ENCODE measurements around the gene RYR1.

The RYR1 gene

DNA sequence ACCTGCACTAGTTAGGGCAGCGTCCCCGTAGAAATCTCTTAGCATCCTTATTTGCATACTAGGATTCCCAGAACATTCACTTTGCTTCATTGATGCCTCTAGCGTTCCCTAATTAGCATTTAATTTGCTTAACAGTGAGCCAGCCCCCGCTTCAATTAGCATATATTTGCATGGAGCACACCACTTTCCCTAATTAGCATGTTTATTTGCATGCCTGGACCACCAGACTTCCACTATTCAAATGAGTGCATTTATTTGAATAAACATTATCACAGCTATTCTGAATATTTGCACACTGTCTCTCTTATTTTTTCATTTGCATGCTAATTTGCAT, 69.6 kb downstream of the RYR1 start:
- no peak overlapping the region for H3K4me3 ChIP-seq (ENCODE audit: low read depth in 1 of 2, low read length in 1 of 2)
- no peaks in the 10 kb centered on the region for H3K36me3 ChIP-seq
- TF ChIP-seq, protein P1, sequence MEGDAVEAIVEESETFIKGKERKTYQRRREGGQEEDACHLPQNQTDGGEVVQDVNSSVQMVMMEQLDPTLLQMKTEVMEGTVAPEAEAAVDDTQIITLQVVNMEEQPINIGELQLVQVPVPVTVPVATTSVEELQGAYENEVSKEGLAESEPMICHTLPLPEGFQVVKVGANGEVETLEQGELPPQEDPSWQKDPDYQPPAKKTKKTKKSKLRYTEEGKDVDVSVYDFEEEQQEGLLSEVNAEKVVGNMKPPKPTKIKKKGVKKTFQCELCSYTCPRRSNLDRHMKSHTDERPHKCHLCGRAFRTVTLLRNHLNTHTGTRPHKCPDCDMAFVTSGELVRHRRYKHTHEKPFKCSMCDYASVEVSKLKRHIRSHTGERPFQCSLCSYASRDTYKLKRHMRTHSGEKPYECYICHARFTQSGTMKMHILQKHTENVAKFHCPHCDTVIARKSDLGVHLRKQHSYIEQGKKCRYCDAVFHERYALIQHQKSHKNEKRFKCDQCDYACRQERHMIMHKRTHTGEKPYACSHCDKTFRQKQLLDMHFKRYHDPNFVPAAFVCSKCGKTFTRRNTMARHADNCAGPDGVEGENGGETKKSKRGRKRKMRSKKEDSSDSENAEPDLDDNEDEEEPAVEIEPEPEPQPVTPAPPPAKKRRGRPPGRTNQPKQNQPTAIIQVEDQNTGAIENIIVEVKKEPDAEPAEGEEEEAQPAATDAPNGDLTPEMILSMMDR (IDR thresholded peaks at IDR 0.05), result no peak
- H3K27me3 ChIP-seq, result no peaks in the 10 kb centered on the region
- H3K27ac ChIP-seq, result no peak overlapping the region
- no peaks in the 10 kb centered on the region for H3K9me3 ChIP-seq
- H3K4me1 ChIP-seq (ENCODE audit: control insufficient read depth in 1 of 2, insufficient read depth in 1 of 2, low read depth in 1 of 2, low read length in 1 of 2), result no peaks in the 10 kb centered on the region

DNA sequence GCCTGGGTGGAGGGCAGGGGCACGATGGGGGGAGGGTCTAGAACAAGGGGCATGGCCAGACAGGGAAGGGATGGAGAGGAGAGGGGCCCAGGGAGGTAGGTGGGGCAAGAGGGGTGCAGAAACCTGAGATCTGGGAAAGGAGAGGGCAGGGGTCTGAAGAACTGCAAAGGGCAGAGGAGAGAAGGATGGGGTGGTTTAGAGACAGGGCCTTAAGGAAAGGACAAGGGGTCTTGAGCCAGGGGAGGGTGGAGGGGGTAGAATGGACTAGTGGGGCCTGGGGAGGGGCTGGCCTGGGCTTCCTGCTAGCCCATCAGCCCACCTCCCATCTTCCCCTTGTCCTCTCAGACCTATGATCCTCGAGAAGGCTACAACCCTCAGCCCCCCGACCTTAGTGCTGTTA, 72.5 kb downstream of the RYR1 start:
- no peak overlapping the region for H3K27ac ChIP-seq
- H3K36me3 ChIP-seq, result no peaks in the 10 kb centered on the region
- TF ChIP-seq, protein P1 (IDR thresholded peaks at IDR 0.05), result no peak
- H3K9me3 ChIP-seq, result no peaks in the 10 kb centered on the region
- H3K4me1 ChIP-seq (ENCODE audit: control insufficient read depth in 1 of 2, insufficient read depth in 1 of 2, low read depth in 1 of 2, low read length in 1 of 2), result no peaks in the 10 kb centered on the region
- H3K27me3 ChIP-seq, result no peaks in the 10 kb centered on the region
- no peak overlapping the region for H3K4me3 ChIP-seq (ENCODE audit: low read depth in 1 of 2, low read length in 1 of 2)

DNA sequence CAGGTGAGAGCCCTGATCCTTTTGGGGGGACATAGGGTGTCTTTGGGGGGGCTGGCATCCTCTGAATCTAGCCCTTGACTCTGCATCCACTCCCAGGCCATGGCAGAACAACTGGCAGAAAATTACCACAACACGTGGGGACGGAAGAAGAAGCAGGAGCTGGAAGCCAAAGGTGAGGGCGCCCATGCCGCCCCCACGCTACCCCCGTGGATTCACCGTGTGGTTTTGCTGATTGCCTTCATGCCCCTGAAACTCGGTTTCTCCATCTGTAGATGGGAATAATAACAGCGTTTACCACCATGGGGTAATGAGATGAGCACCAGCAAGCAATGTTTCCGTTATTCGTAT, 72.9 kb downstream of the RYR1 start:
- H3K27me3 ChIP-seq, result no peaks in the 10 kb centered on the region
- no peak overlapping the region for H3K27ac ChIP-seq
- H3K4me3 ChIP-seq (ENCODE audit: low read depth in 1 of 2, low read length in 1 of 2), result no peak overlapping the region
- TF ChIP-seq, protein P1 (IDR thresholded peaks at IDR 0.05), result no peak
- no peaks in the 10 kb centered on the region for H3K4me1 ChIP-seq (ENCODE audit: control insufficient read depth in 1 of 2, insufficient read depth in 1 of 2, low read depth in 1 of 2, low read length in 1 of 2)
- no peaks in the 10 kb centered on the region for H3K36me3 ChIP-seq
- H3K9me3 ChIP-seq, result no peaks in the 10 kb centered on the region

DNA sequence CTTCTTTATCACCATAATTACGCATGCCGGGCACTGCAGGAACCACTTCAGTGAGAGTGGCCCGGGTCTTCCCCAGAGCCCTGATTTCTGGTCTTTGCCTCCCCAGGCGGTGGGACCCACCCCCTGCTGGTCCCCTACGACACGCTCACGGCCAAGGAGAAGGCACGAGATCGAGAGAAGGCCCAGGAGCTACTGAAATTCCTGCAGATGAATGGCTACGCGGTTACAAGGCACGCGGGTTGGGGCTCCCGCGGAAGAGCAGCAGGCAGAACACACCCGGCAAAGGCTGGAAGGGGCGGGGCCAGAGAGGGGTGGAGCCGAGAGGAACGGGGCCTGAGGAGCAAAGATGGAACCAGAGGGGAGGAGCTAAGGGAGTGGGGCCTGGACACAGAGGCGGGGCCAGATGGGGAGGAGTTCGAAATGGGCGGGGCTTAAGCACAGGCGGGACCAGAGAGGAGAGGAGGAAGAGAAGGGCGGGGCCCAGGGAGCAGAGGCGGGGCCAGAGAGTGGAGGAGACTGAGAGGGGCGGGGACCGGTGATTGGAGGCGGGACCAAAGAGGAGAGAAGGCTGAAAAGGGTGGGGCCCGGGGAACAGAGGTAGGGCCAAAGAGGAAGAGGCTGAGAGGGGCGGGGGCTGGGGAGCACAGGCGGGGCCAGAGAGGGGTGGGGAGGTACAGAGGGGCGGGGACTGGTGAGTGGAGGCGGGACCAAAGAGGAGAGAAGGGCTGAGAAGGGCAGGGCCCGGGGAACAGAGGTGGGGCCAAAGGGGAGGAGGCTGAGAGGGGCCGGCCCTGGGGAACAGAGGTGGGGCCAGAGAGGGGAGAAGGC, 73.4 kb downstream of the RYR1 start:
- no peaks in the 10 kb centered on the region for H3K4me1 ChIP-seq (ENCODE audit: control insufficient read depth in 1 of 2, insufficient read depth in 1 of 2, low read depth in 1 of 2, low read length in 1 of 2)
- TF ChIP-seq, protein P1 (IDR thresholded peaks at IDR 0.05), result no peak
- H3K27ac ChIP-seq, result no peak overlapping the region
- no peaks in the 10 kb centered on the region for H3K36me3 ChIP-seq
- no peaks in the 10 kb centered on the region for H3K9me3 ChIP-seq
- H3K27me3 ChIP-seq, result no peaks in the 10 kb centered on the region
- H3K4me3 ChIP-seq (ENCODE audit: low read depth in 1 of 2, low read length in 1 of 2), result no peak overlapping the region

DNA sequence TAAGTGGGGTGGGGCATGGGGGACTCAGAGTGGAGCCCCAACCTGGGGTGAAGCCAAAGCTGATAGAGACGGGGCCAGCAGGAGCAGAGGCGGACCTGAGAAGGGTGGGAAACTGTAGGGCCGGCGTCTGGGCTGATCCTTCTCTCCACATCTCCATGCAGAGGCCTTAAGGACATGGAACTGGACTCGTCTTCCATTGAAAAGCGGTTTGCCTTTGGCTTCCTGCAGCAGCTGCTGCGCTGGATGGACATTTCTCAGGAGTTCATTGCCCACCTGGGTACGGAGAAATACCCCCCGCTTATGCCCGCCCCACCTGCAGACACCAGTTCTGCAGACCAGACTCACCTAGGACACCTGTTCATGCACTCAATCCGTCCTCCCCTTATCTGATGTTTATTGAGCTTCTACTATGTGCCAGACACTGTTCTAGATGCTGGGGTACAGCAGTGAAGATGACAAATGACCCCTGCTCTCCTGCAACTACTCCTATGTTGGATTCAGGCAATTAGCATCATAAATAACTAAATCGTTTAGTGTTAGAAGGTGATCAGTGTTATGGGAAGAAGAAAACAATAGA, 74.1 kb downstream of the RYR1 start:
- no peaks in the 10 kb centered on the region for H3K27me3 ChIP-seq

More for the DNA sequence above, 74.1 kb downstream of the RYR1 start:
- H3K4me1 ChIP-seq (ENCODE audit: control insufficient read depth in 1 of 2, insufficient read depth in 1 of 2, low read depth in 1 of 2, low read length in 1 of 2), result no peaks in the 10 kb centered on the region
- no peaks in the 10 kb centered on the region for H3K9me3 ChIP-seq
- no peak overlapping the region for H3K4me3 ChIP-seq (ENCODE audit: low read depth in 1 of 2, low read length in 1 of 2)
- H3K27ac ChIP-seq, result no peak overlapping the region
- no peaks in the 10 kb centered on the region for H3K36me3 ChIP-seq
- TF ChIP-seq, protein P1 (IDR thresholded peaks at IDR 0.05), result no peak

Measured in neutrophil (primary cell).